Measurements from ENCODE around the gene B3GNT9.

DNA sequence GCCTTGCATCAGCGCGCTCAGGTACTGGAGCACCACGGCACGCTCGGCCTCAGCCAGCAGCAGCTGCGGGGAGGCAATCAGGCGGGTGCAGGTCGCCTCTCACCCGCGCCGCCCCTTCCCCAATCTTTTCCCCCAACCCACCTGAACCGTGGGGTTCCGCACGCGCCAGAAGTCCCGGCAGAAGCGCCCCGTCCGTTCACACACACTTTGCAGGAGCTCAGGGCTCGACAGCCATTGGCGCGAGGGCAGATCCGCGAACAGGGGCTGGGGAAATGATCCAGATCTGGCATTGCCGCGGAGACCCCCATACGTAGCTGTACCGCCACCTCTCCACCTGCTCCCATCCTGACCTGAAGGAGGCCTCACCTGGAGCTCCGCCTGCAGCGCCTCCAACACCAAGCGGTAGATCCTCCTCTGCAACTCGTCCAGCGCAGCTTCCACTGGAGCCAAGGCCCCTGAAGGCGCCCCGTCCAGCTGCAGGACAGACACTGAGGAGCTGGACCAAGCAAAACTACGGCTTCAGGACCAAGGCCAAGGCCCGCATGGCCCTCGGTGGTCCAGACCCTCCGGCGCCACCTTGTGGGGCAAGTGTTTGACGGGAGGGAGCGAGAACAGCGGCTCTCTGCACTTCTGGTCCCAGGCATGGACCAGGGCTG is 34.3 kb upstream of the B3GNT9 start:
- TF ChIP-seq, protein P1, sequence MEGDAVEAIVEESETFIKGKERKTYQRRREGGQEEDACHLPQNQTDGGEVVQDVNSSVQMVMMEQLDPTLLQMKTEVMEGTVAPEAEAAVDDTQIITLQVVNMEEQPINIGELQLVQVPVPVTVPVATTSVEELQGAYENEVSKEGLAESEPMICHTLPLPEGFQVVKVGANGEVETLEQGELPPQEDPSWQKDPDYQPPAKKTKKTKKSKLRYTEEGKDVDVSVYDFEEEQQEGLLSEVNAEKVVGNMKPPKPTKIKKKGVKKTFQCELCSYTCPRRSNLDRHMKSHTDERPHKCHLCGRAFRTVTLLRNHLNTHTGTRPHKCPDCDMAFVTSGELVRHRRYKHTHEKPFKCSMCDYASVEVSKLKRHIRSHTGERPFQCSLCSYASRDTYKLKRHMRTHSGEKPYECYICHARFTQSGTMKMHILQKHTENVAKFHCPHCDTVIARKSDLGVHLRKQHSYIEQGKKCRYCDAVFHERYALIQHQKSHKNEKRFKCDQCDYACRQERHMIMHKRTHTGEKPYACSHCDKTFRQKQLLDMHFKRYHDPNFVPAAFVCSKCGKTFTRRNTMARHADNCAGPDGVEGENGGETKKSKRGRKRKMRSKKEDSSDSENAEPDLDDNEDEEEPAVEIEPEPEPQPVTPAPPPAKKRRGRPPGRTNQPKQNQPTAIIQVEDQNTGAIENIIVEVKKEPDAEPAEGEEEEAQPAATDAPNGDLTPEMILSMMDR (conservative IDR thresholded peaks at IDR 0.05) = peak; percentile 58
- no peak for TF ChIP-seq EZH2 (IDR thresholded peaks at IDR 0.05; ENCODE audit: low read depth)
